RWPE2 (cell line): Measurements from ENCODE around the gene LCN1.

Source experiments
- ATAC-seq: fragments of 200-7000 bp; cut with Tn5 transposase; 3 replicates; pipeline ENCODE4 v1.9.1; 2021; ENCODE audit warnings: low read depth
- DNase-seq: peaks from one replicate; pipeline ENCODE4 v3.0.0-alpha.2; 2020; ENCODE audit warnings: low spot score
- H3K27ac ChIP-seq: fragments of 450-650 bp; 2 replicates; pipeline ENCODE4 v1.5.1; 2017; ENCODE audit warnings: mild to moderate bottlenecking; ENCODE audit not compliant: poor library complexity, severe bottlenecking
- H3K27me3 ChIP-seq: fragments of 250-450 bp; sonication (Bioruptor Pico); 2 replicates; pipeline ENCODE4 v1.5.1; 2021; ENCODE audit warnings: mild to moderate bottlenecking, moderate library complexity; ENCODE audit not compliant: insufficient read depth, poor library complexity, severe bottlenecking
- H3K36me3 ChIP-seq: fragments of 250-450 bp; sonication (Bioruptor Pico); 2 replicates; pipeline ENCODE4 v1.5.1; 2020; ENCODE audit warnings: low read depth, mild to moderate bottlenecking, moderate library complexity
- H3K4me1 ChIP-seq: fragments of 250-450 bp; sonication (Bioruptor Pico); 2 replicates; pipeline ENCODE4 v1.5.1; 2021; ENCODE audit warnings: mild to moderate bottlenecking, moderate library complexity; ENCODE audit not compliant: insufficient read depth, poor library complexity, severe bottlenecking
- H3K4me3 ChIP-seq: fragments of 250-450 bp; sonication (Bioruptor Pico); 2 replicates; pipeline ENCODE4 v1.5.1; 2021; ENCODE audit warnings: mild to moderate bottlenecking, moderate library complexity; ENCODE audit not compliant: severe bottlenecking
- H3K9me3 ChIP-seq: fragments of 250-450 bp; sonication (Bioruptor Pico); 2 replicates; pipeline ENCODE4 v1.5.1; 2021; ENCODE audit warnings: mild to moderate bottlenecking, moderate library complexity; ENCODE audit not compliant: severe bottlenecking
- TF ChIP-seq, protein P1 (sequence below): fragments of 450-650 bp; IDR thresholded peaks from one replicate; pipeline ENCODE4 v1.5.1; 2017; ENCODE audit warnings: mild to moderate bottlenecking, moderate library complexity; ENCODE audit not compliant: poor library complexity, severe bottlenecking

Gene LCN1

GRCh38 chr9:135515083-135515951, 5.9 kb upstream of the LCN1 start:
- TF ChIP-seq, protein P1, sequence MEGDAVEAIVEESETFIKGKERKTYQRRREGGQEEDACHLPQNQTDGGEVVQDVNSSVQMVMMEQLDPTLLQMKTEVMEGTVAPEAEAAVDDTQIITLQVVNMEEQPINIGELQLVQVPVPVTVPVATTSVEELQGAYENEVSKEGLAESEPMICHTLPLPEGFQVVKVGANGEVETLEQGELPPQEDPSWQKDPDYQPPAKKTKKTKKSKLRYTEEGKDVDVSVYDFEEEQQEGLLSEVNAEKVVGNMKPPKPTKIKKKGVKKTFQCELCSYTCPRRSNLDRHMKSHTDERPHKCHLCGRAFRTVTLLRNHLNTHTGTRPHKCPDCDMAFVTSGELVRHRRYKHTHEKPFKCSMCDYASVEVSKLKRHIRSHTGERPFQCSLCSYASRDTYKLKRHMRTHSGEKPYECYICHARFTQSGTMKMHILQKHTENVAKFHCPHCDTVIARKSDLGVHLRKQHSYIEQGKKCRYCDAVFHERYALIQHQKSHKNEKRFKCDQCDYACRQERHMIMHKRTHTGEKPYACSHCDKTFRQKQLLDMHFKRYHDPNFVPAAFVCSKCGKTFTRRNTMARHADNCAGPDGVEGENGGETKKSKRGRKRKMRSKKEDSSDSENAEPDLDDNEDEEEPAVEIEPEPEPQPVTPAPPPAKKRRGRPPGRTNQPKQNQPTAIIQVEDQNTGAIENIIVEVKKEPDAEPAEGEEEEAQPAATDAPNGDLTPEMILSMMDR = no peak
- no peaks in the 10 kb centered on the region for H3K9me3 ChIP-seq
- no peak overlapping the region for H3K27ac ChIP-seq
- peak; percentile 39 for DNase-seq
- H3K27me3 ChIP-seq = no peaks in the 10 kb centered on the region
- no peaks in the 10 kb centered on the region for H3K36me3 ChIP-seq
- no peaks in the 10 kb centered on the region for H3K4me1 ChIP-seq
- ATAC-seq = no peak
- no peak overlapping the region for H3K4me3 ChIP-seq

- TF ChIP-seq, protein P1 = no peak
- H3K36me3 ChIP-seq = no peaks in the 10 kb centered on the region
- no peak overlapping the region for H3K4me3 ChIP-seq
- H3K4me1 ChIP-seq = no peaks in the 10 kb centered on the region
- H3K27ac ChIP-seq = no peak overlapping the region
- peak; percentile 23 for DNase-seq
- H3K9me3 ChIP-seq = no peaks in the 10 kb centered on the region
- no peak for ATAC-seq
- H3K27me3 ChIP-seq = no peaks in the 10 kb centered on the region
Measured at GRCh38 chr9:135516132-135516860, 4.9 kb upstream of the LCN1 start.

DNA sequence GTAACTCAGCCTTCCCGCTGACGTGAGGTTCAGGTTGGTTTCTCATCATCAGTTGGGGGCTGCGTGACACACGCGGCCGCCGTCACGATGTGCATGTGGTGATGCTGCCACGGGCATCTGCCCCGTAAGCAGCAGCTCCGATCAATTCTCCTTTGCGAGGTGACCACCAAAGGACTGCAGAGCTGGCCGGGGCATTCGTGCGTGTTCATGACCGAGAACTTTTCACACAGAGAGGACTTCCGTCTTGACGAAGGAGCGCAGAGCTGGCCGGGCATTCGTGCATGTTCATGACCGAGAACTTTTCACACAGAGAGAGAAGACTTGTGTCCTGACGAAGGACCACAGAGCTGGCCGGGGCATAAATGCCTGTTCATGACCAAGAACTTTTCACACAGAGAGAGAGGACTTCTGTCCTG, 3.8 kb upstream of the LCN1 start:
- Histone ChIP-seq H3K9me3 (no peaks in the 10 kb centered on the region), H3K27me3 (no peaks in the 10 kb centered on the region), H3K4me1 (no peaks in the 10 kb centered on the region), H3K4me3 (no peak overlapping the region), H3K27ac (no peak overlapping the region), H3K36me3 (no peaks in the 10 kb centered on the region)
- TF ChIP-seq, protein P1 = no peak
- DNase-seq (peak; percentile 4), ATAC-seq (no peak)

- H3K36me3 ChIP-seq = no peaks in the 10 kb centered on the region
- no peak overlapping the region for H3K27ac ChIP-seq
- no peak for DNase-seq
- H3K4me3 ChIP-seq = no peak overlapping the region
- H3K27me3 ChIP-seq = no peaks in the 10 kb centered on the region
- ATAC-seq = no peak
- no peaks in the 10 kb centered on the region for H3K9me3 ChIP-seq
- no peaks in the 10 kb centered on the region for H3K4me1 ChIP-seq
- TF ChIP-seq, protein P1 = no peak
Measured at GRCh38 chr9:135519179-135519971, 1.9 kb upstream of the LCN1 start.
